Cardiac fibroblast (primary cell): ENCODE data around the gene GAL.

Experiments used
- DNase-seq, 2 donors: peaks; one replicate each; pipeline versions ENCODE4 v3.0.0 to v3.0.0-alpha.2; 2010; ENCODE audit warnings: low read depth in 2 of 2
- H3K4me3 ChIP-seq, 2 donors: replicated peaks in 1 of 2; 1 replicate in 1 of 2; 2 replicates in 1 of 2; pipeline ENCODE4 v1.5.1; 2011; ENCODE audit warnings: low read depth in 2 of 2, low read length in 2 of 2, mild to moderate bottlenecking in 2 of 2, moderate library complexity in 1 of 2
- TF ChIP-seq, protein P1 (sequence below): IDR thresholded peaks from one replicate; pipeline ENCODE4 v1.5.1; 2011; ENCODE audit warnings: low read depth, mild to moderate bottlenecking, low read length, inconsistent platforms

The GAL gene

DNA sequence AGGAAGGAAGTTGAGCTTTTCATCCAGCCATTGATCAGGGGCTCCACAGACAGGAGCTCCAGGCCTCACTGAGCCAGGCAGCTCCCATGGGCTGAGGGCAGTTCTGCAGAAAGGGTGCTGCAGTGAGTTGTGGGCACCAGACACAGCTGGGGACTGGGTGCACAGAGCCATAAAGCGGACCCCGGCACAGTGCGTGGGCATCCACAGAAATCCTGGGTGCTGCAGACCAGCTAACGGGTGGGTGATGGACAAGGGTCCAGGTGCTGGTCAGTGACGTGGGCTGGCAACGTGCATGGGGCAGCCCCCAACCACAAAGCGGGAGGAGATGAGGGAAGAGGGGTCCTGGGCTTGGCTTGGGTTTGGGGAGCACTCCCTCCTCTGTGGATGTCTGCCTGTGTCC is 19.4 kb upstream of the GAL start:
- TF ChIP-seq, protein P1, sequence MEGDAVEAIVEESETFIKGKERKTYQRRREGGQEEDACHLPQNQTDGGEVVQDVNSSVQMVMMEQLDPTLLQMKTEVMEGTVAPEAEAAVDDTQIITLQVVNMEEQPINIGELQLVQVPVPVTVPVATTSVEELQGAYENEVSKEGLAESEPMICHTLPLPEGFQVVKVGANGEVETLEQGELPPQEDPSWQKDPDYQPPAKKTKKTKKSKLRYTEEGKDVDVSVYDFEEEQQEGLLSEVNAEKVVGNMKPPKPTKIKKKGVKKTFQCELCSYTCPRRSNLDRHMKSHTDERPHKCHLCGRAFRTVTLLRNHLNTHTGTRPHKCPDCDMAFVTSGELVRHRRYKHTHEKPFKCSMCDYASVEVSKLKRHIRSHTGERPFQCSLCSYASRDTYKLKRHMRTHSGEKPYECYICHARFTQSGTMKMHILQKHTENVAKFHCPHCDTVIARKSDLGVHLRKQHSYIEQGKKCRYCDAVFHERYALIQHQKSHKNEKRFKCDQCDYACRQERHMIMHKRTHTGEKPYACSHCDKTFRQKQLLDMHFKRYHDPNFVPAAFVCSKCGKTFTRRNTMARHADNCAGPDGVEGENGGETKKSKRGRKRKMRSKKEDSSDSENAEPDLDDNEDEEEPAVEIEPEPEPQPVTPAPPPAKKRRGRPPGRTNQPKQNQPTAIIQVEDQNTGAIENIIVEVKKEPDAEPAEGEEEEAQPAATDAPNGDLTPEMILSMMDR: no peak
- no peak overlapping the region for H3K4me3 ChIP-seq
- DNase-seq: no peak

DNA sequence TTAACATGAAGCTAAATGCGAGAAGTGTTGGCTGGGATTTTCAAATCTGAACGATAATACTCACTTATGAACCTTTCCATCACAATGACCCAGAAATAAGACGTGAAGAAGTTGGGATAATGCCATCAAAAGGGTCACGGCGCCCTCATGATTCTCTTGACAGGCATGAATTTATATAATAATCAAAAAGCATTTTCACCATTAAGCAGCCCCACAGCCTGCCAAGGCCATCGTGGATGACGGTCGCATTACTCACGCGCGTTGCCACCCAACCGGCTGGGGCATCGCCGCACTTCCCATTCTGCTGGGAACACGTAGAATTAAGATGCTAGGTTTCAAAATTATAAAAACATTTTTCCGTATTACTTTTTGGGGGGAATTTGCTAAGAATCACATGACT is 18.9 kb upstream of the GAL start:
- no peak overlapping the region for H3K4me3 ChIP-seq
- no peak for DNase-seq
- TF ChIP-seq, protein P1: no peak

DNA sequence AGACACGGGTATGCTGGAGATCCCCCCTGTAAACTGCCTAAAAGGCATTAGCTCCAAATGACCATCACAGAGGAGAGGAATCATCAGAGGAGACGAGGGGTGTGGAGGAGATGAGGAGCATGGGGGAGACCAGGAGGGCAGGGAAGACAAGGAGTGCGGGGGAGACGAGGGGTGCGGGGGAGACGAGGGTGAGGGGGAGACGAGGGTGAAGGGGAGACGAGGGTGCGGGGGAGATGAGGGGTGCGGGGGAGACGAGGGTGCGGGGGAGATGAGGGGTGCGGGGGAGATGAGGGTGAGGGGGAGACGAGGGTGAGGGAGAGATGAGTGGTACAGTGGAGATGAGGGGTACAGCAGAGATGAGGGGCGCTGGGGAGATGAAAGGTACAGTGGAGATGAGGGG is 17.5 kb upstream of the GAL start:
- TF ChIP-seq, protein P1: no peak
- no peak overlapping the region for H3K4me3 ChIP-seq
- DNase-seq: no peak

DNA sequence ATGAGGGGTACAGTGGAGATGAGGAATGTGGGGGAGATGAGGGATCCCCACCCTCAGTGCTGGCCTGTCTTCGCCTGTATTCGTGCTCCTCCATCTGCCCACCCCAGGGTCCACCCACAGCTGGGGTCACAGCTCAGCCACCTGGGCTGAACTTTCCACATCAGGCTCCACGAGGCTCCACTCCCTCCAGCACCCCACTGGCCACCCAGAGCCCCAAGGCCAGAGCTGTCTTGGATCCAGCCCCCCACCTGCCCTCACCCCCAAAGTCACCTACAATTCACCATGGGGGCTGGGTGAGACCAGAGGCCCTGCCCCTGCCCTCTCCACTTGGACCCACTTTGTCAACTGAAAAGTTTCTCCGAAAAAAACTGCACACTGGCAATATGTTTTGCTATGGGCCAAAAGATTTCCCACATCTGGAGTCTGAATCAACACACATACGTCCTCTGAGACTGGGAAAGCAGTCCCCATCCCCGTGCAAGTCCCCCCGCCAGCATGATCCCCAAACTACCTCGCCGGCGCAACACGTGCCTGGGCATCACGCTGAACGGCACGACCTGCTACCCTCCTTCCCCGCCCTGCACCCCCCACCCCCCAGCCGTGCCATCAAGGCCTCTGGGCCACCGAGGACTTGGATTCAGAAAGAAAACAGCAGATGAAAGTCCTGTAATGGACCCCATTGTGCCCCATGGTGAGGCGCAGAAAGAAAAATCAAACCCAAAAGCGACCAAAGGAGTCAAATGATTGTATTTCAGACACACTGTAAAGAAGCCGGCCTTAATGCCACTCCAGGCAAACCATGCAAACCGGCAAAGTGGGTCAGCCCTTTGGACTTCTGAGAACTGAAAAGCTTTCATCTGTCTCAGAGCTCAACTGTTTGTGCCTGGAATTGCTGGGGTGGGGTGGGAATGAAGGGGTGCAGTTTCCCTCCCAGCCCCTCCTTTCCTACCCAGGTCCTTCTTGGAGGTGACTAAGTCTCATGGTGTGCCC is 16.5 kb upstream of the GAL start:
- TF ChIP-seq, protein P1: no peak
- DNase-seq: no peak
- no peak overlapping the region for H3K4me3 ChIP-seq

DNA sequence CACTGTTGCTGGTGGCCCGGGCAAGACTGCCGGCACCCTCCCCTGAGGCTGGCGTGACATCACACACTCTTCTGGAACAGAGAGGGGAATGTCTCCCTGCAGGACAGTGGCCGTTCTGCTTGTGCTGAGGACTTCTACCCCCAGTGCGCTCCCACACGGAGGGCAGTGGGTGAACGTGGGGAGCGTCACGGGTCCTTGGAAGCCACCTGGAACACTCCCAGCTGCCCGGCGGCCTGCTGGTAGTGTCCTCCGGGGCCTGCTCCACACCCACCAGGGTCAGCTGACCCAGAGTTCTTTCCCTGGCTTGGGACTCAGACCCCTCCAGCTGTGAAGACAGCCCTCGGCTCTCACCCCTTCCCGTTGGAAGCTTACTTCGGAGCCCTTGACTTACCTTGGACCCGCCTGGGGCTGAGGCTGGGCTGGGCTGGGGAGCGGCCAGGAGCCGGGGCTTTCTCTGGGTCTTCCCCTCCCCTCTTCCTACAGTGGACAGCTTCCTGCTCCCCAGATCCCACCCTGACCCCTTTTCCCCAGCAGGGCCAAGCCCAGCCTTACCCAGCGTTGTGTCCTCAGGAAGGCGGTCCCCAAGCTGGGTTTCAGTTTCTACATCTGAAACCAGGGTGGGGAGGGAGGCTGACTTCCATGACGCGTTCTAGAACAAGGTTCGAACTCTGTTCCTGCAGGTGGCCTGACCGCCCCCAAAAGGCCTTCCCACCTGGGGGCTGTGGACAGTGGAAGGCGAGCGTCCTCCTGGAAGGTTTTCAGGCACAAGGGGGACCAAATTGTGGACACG is 14.8 kb upstream of the GAL start:
- no peak for DNase-seq
- TF ChIP-seq, protein P1: no peak
- no peak overlapping the region for H3K4me3 ChIP-seq

DNA sequence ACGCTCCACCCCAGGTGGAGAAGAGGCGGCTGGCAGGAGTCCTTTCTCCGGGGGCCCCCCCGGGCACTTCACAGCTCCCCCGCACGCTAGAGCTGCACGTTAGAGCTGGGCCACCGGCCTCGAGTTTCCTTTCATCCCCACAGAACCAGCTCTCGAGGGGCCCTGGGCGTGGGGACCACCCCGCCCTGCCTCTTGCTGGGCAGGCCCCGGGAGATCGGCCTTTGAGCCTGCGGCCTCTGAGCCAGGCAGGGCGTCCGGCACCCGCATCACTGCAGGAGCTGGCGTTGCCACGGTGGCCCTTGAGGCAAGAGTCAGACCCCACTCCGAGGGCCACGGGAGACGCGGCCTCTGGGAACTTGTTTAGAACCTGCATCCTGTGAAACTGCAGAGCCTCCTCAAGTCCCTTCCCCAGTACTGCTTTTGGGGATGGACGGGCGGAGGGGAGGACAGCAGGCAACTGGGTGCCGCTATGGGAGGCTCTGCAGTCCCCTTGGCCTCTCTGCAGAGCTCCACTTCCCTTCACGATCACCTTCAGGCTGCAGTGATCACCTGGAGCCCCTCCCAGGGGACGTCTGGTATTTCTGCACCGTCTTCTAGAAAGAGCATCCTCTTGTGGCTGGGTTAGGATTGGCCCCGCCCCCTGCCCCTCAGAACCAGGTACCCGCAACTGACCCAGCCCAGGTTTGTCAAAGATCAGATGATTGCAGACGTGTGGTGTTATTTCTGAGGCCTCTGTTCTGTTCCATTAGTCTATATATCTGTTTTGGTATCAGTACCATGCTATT is 13.9 kb upstream of the GAL start:
- TF ChIP-seq, protein P1: no peak
- H3K4me3 ChIP-seq: no peak overlapping the region
- DNase-seq: no peak
